H1 (cell line): Measurements from ENCODE around the gene NOS1AP. TPM values are rescaled to one million over a fixed set of nuclear protein-coding genes. Genes with fewer than 3 reads are reported as not detected.

Experiments used
- CTCF ChIA-PET: fragments of 300-600 bp; sonication (Branson Sonifier 250); formaldehyde crosslinking; loops from one replicate; lab custom pipeline; 2021; ENCODE audit not compliant: partially characterized antibody; lab: Charles Lee
- POLR2A ChIA-PET: fragments of 300-600 bp; sonication (Branson Sonifier 250); formaldehyde crosslinking; loops from one replicate; lab custom pipeline; 2021; ENCODE audit warnings: inconsistent platforms; ENCODE audit not compliant: partially characterized antibody; lab: Charles Lee
- DNase-seq, 2 experiments: peaks; one replicate each; pipeline versions ENCODE4 v3.0.0 to v3.0.0-alpha.2; 2010 to 2022; ENCODE audit warnings: low spot score in 2 of 2, low read depth in 1 of 2, mixed read lengths in 1 of 2
- FAIRE-seq: peaks from 2 replicates; lab custom pipeline; 2011; peaks lifted over from hg19 to GRCh38; lab: Jason Lieb, UNC
- H2AFZ ChIP-seq: 2 replicates; pipeline ENCODE4 v1.8.1; 2012; ENCODE audit warnings: low read length, inconsistent platforms
- H2AK5ac ChIP-seq: 2 replicates; pipeline ENCODE4 v1.6.1; 2013; ENCODE audit warnings: low read depth, low read length
- H2BK120ac ChIP-seq: replicated peaks from 2 replicates; pipeline ENCODE3; 2013; ENCODE audit warnings: low read depth, low read length, inconsistent platforms
- H2BK12ac ChIP-seq: 2 replicates; pipeline ENCODE4 v1.6.1; 2013; ENCODE audit warnings: low read depth, low read length
- H2BK15ac ChIP-seq: 2 replicates; pipeline ENCODE4 v1.6.1; 2013; ENCODE audit warnings: low read length
- H2BK20ac ChIP-seq: 2 replicates; pipeline ENCODE4 v1.6.1; 2013; ENCODE audit warnings: low read length
- H2BK5ac ChIP-seq: 2 replicates; pipeline ENCODE4 v1.6.1; 2013; ENCODE audit warnings: low read depth, low read length
- H3K14ac ChIP-seq: 2 replicates; pipeline ENCODE4 v1.6.1; 2013; ENCODE audit warnings: inconsistent platforms; ENCODE audit not compliant: insufficient read length
- H3K18ac ChIP-seq: 2 replicates; pipeline ENCODE4 v1.6.1; 2013; ENCODE audit warnings: low read length; ENCODE audit errors: extremely low read depth
- H3K23ac ChIP-seq: 2 replicates; pipeline ENCODE4 v1.6.1; 2013; ENCODE audit warnings: inconsistent platforms; ENCODE audit not compliant: insufficient read length
- H3K23me2 ChIP-seq: 2 replicates; pipeline ENCODE4 v1.6.1; 2013; ENCODE audit warnings: low read depth, low read length
- H3K27ac ChIP-seq: 2 replicates; pipeline ENCODE4 v1.6.1; 2011; ENCODE audit warnings: low read depth, low read length, inconsistent platforms
- H3K27me3 ChIP-seq, 4 experiments: replicated peaks in 1 of 4; 1 replicate in 1 of 4; 2 replicates in 3 of 4; pipeline versions ENCODE4 v1.6.1 to v1.8.1; 2011 to 2013; ENCODE audit warnings: low read length in 3 of 4, mild to moderate bottlenecking in 3 of 4, inconsistent platforms in 2 of 4, mixed read lengths in 2 of 4, moderate library complexity in 1 of 4; ENCODE audit not compliant: control insufficient read depth in 3 of 4, insufficient read depth in 3 of 4; ENCODE audit errors: extremely low read depth in 1 of 4
- H3K36me3 ChIP-seq, 4 experiments: 2 replicates each; pipeline versions ENCODE4 v1.6.1 to v1.8.1; 2011 to 2013; ENCODE audit warnings: mild to moderate bottlenecking in 4 of 4, low read length in 3 of 4, moderate library complexity in 2 of 4, control low read depth in 1 of 4, inconsistent platforms in 1 of 4; ENCODE audit not compliant: insufficient read depth in 4 of 4, control insufficient read depth in 2 of 4
- H3K4ac ChIP-seq: replicated peaks from 2 replicates; pipeline ENCODE3; 2013; ENCODE audit warnings: low read length, low read depth, mixed read lengths, inconsistent platforms; ENCODE audit not compliant: insufficient read length
- H3K4me1 ChIP-seq, 4 experiments: replicated peaks in 1 of 4; 1 replicate in 1 of 4; 2 replicates in 3 of 4; pipeline versions ENCODE4 v1.6.1 to v1.8.1; 2011 to 2013; ENCODE audit warnings: low read length in 3 of 4, inconsistent platforms in 2 of 4, mixed read lengths in 1 of 4; ENCODE audit not compliant: insufficient read depth in 4 of 4, control insufficient read depth in 3 of 4
- H3K4me2 ChIP-seq, 2 experiments: 2 replicates each; pipeline versions ENCODE4 v1.6.1 to v1.8.1; 2011 to 2013; ENCODE audit warnings: low read depth in 2 of 2, low read length in 2 of 2, control low read depth in 1 of 2, inconsistent platforms in 1 of 2, mild to moderate bottlenecking in 1 of 2; ENCODE audit not compliant: insufficient read depth in 1 of 2
- H3K4me3 ChIP-seq, 4 experiments: fragments of 200-600, 300-600 bp in 1 of 4; sonication (generic), shearing (Covaris generic), sonication (Bioruptor Twin) in 1 of 4; 2 replicates each; pipeline versions ENCODE4 v1.5.1 to v1.8.1; 2011 to 2016; ENCODE audit warnings: low read length in 4 of 4, low read depth in 3 of 4, control low read depth in 2 of 4, inconsistent platforms in 2 of 4, mild to moderate bottlenecking in 2 of 4, mixed read lengths in 1 of 4, moderate library complexity in 1 of 4; ENCODE audit not compliant: insufficient read depth in 2 of 4; ENCODE audit errors: extremely low read depth in 1 of 4
- H3K56ac ChIP-seq: replicated peaks from 2 replicates; pipeline ENCODE3; 2013; ENCODE audit warnings: low read depth, mild to moderate bottlenecking, mixed read lengths, low read length, inconsistent platforms; ENCODE audit not compliant: insufficient read length
- H3K79me1 ChIP-seq: 2 replicates; pipeline ENCODE4 v1.6.1; 2013; ENCODE audit warnings: low read depth, low read length, control low read depth
- H3K79me2 ChIP-seq, 2 experiments: 2 replicates each; pipeline versions ENCODE4 v1.6.1 to v1.8.1; 2012 to 2013; ENCODE audit warnings: low read length in 2 of 2, mild to moderate bottlenecking in 2 of 2, inconsistent platforms in 1 of 2; ENCODE audit not compliant: insufficient read depth in 2 of 2, control insufficient read depth in 1 of 2
- H3K9ac ChIP-seq, 4 experiments: replicated peaks in 1 of 4; 1 replicate in 1 of 4; 2 replicates in 3 of 4; pipeline versions ENCODE4 v1.6.1 to v1.8.1; 2011 to 2013; ENCODE audit warnings: low read depth in 3 of 4, low read length in 3 of 4, control low read depth in 2 of 4, mild to moderate bottlenecking in 2 of 4, moderate library complexity in 2 of 4, inconsistent platforms in 1 of 4; ENCODE audit errors: extremely low read depth in 1 of 4
- H3K9me3 ChIP-seq, 2 experiments: 2 replicates each; pipeline versions ENCODE4 v1.6.1 to v1.8.1; 2012 to 2013; ENCODE audit warnings: mild to moderate bottlenecking in 2 of 2, moderate library complexity in 2 of 2, control low read depth in 1 of 2, inconsistent platforms in 1 of 2, low read depth in 1 of 2, low read length in 1 of 2, mixed read lengths in 1 of 2; ENCODE audit not compliant: insufficient read depth in 2 of 2
- H4K20me1 ChIP-seq, 2 experiments: replicated peaks in 1 of 2; 2 replicates each; pipeline versions ENCODE3 to v1.8.1; 2011 to 2013; ENCODE audit warnings: inconsistent platforms in 2 of 2, low read length in 2 of 2, mild to moderate bottlenecking in 1 of 2; ENCODE audit not compliant: insufficient read depth in 2 of 2, control insufficient read depth in 1 of 2
- H4K5ac ChIP-seq: 2 replicates; pipeline ENCODE4 v1.6.1; 2013; ENCODE audit warnings: low read length, low read depth, mixed read lengths, inconsistent platforms; ENCODE audit not compliant: insufficient read length
- H4K8ac ChIP-seq: 2 replicates; pipeline ENCODE4 v1.8.0; 2013; ENCODE audit warnings: mild to moderate bottlenecking, moderate library complexity, low read length, inconsistent platforms; ENCODE audit not compliant: insufficient read depth; ENCODE audit errors: extremely low read depth
- H4K91ac ChIP-seq: replicated peaks from 2 replicates; pipeline ENCODE3; 2013; ENCODE audit warnings: low read length, mixed read lengths, inconsistent platforms; ENCODE audit not compliant: insufficient read length
- CBX8 ChIP-seq: fragments of 300-800, 300-1000 bp; sonication (generic); IDR thresholded peaks from 2 replicates; pipeline ENCODE4 v1.7.1; 2016; ENCODE audit warnings: low read depth, low read length, borderline replicate concordance
- GABPA ChIP-seq: IDR thresholded peaks from 2 replicates; pipeline ENCODE4 v1.6.1; 2011; ENCODE audit warnings: mild to moderate bottlenecking, low read length, moderate library complexity, borderline replicate concordance; ENCODE audit not compliant: insufficient read depth
- NRF1 ChIP-seq: IDR thresholded peaks from 2 replicates; pipeline ENCODE4 v1.6.1; 2011; ENCODE audit warnings: mild to moderate bottlenecking, low read depth, low read length, improper control_type of control experiment
- SIX5 ChIP-seq: IDR thresholded peaks from 2 replicates; pipeline ENCODE4 v1.6.1; 2011; ENCODE audit warnings: mild to moderate bottlenecking, low read depth, low read length
- WGBS, 2 experiments: shearing (Covaris generic) in 1 of 2; methylation state at CpG; one replicate each; pipeline versions ENCODE4 v1.1.6 to v1.1.7; 2013 to 2015; ENCODE audit warnings: low lambda C conversion rate in 2 of 2, mixed read lengths in 2 of 2, inconsistent platforms in 1 of 2, low coverage in 1 of 2, missing lambda C conversion rate in 1 of 2; ENCODE audit not compliant: insufficient replicate concordance in 2 of 2, insufficient coverage in 1 of 2, insufficient read length in 1 of 2; ENCODE audit errors: extremely low coverage in 1 of 2, missing lambda C conversion rate in 1 of 2; 5-methylcytosine and 5-hydroxymethylcytosine counted together
- polyA plus RNA-seq, 7 experiments: library from polyadenylated mRNA; depleted of rRNA in 3 of 7; stranded (reverse) in 5 of 7; unstranded in 2 of 7; fragments of >200 nt in 5 of 7; fragments of 200-250 nt in 2 of 7; gene quantifications; 1 replicate in 5 of 7; 2 replicates in 1 of 7; 4 replicates in 1 of 7; pipeline versions ENCODE4 v1.2.1 to v1.2.3, GENCODE V29; 2011 to 2013; ENCODE audit warnings: missing spikeins in 2 of 7, mixed read lengths in 2 of 7
- total RNA-seq: library from RNA; stranded (reverse); fragmentation: NEBNext Ultra II Directional; extraction: Animal tissue kit (Norgen Biotek cat#: 25700); gene quantifications from 2 replicates; pipeline ENCODE4 v1.2.1, GENCODE V29; 2021

The NOS1AP gene
- total and polyA plus RNA-seq, 2 of the 8 experiments (the other 6 are each of a cell fraction or from before 2014, with no cell fraction given): 2.4 to 12.1 TPM

DNA sequence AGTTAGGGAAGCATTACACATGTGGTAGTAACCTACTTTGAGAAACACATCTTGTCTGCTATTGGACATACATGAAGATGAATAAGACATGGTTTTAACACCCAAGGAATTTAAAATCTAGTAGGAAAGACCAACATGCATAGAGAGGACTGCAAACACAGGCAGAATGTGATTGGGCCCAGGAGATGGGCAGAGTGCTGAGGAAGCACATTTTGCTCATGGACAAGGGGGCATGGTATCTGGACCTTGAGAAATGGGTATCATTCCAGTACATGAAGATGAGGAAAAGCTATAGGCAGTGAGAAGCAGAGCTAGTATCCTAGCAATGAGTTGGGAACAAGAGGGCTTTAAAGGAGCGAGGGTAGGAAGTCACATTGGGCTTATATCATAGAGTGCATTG is 164.4 kb downstream of the NOS1AP start:
- peaks cover 0 to 21% (median 8%) of the 10 kb centered on the region in 4 experiments; a peak in 6 of 7 replicates for H3K4me1 ChIP-seq
- H3K27ac ChIP-seq: no peak overlapping the region
- H4K20me1 ChIP-seq: no peaks in the 10 kb centered on the region
- H3K23ac ChIP-seq: no peak overlapping the region
- no peak overlapping the region for H2BK120ac ChIP-seq
- no peak overlapping the region for H2AK5ac ChIP-seq
- H4K8ac ChIP-seq: no peak overlapping the region
- POLR2A ChIA-PET: interaction anchor here (1.2 kb wide), 1 partner anchor 163 kb away, joined by 3 read pairs; no protein-coding TSS in a partner anchor
- no peak overlapping the region for H3K56ac ChIP-seq
- no peak overlapping the region for H2BK20ac ChIP-seq
- H3K9ac ChIP-seq: no peak overlapping the region
- H4K91ac ChIP-seq: no peak overlapping the region
- H3K14ac ChIP-seq: no peak overlapping the region
- no peak overlapping the region for H3K4ac ChIP-seq
- no peak overlapping the region for H3K4me2 ChIP-seq
- no peaks in the 10 kb centered on the region for H3K9me3 ChIP-seq
- no peaks in the 10 kb centered on the region for H3K27me3 ChIP-seq
- H3K4me3 ChIP-seq: no peak overlapping the region
- peaks cover 0 to 29% of the 10 kb centered on the region in 2 experiments; a peak in 2 of 4 replicates for H3K79me2 ChIP-seq
- no peak overlapping the region for H3K18ac ChIP-seq
- no peak overlapping the region for H4K5ac ChIP-seq
- WGBS, 2 experiments: 88% methylated on average over 1 of the region's 1 CpG; no CpG with 5 or more reads in 1 of the 2 experiments
- no peak for TF ChIP-seq CBX8
- no peak for TF ChIP-seq SIX5
- no peak for TF ChIP-seq GABPA
- no peak for TF ChIP-seq NRF1
- TF ChIP-seq, all 59 proteins: peak for 0
- H2AFZ ChIP-seq: no peak overlapping the region
- H2BK5ac ChIP-seq: no peak overlapping the region
- H2BK15ac ChIP-seq: no peak overlapping the region
- no peaks in the 10 kb centered on the region; the same call in 1 of the 2 replicates for H3K79me1 ChIP-seq
- no peak for DNase-seq
- no peak overlapping the region for H2BK12ac ChIP-seq
- no peak for FAIRE-seq
- H3K36me3 ChIP-seq: no peaks in the 10 kb centered on the region; a peak in 1 of 8 replicates
- CTCF ChIA-PET: interaction anchor here (0.9 kb wide), 1 partner anchor 178 kb away, joined by 3 read pairs; no protein-coding TSS in a partner anchor
- H3K23me2 ChIP-seq: no peaks in the 10 kb centered on the region
